ENCODE data around the gene WDR91.

Gene WDR91

DNA sequence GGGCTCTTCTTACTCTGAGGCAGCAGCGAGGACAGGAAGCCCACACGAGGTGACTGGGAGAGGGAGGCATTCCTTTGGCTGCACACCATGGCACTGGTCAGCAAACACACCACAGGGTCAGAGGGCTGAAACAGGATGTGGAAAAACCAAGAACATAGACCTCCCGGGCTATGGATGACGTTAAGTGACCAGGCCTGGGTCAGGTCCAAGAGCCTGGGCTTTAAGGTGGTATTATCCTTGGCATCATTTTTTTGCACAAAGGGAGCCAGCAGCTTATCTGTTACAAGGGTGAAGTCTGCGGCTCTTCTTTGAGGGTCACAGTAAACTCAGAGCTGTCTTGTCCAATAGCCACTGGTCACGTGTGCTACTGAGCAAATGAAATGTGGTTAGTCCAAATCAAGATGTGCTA lies 7.0 kb downstream of the WDR91 start:
- intact Hi-C loops (cut with DNase I), result no loop called here
- DNase-seq, result no peak

DNA sequence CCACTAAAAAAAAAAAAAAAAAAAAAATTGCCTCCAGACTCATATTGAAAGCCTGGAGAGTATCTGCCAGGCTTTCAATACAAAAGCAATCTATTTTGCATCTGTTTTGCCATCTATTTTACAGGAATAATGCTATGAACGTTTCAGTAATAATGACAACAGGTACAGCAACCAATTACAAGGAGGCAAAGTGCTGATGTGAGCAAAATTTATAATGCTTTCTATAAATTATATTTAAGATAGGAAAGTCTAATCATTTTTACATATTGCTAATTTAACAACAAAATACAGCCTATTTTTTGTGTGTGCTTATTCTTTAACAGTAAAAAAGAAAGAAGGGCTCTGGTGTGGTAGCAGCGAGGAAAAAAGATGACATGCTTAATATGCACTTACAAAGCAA lies 10.0 kb downstream of the WDR91 start:
- intact Hi-C loops (cut with DNase I), result no loop called here
- DNase-seq, result no peak

DNA sequence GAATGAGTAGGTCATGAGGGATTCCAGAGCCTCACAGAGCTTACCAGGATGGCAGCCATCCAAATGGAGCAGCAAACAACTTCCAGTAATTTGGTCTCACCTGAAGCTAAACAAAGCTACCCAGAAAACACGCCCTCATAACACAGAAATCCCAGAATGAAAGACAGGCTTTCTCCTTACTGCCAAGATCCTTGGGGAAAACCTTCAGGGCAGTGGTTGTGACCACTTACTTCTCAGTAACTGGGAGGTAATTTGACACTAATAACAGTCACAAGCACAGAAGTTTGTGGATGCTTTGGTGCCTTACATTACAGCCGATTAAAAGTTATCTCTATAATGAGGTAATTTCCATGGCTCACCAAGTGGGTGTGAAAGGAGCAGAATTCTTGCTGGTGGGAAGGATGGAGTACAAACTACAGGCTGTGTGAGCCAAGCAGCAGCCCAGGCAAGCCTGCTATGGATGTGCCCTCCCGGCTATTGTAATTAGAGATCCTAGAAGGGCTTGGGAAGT lies 10.4 kb downstream of the WDR91 start:
- intact Hi-C loops (cut with DNase I), result no loop called here
- no peak for DNase-seq

DNA sequence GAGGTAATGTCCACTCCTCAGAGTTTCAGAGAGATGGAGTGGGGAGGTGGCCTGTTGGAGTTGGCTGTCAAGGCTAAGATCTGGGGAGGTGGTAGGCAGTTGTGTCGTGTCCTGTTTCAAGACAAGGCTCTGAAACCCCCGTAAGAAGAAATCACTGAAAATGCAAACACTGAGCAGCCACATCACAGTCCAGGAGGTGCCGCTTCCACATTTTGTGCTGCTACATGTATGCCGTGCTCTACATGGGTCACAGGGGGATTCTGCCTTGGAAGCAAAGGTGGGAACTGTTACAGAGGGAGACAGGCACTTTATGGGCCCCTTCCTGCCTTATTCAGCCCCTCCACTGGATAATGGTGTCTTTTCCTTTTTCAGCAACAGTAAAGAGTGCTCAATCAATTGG lies 11.9 kb downstream of the WDR91 start:
- DNase-seq, result no peak
- intact Hi-C loops (cut with DNase I), result no loop called here

DNA sequence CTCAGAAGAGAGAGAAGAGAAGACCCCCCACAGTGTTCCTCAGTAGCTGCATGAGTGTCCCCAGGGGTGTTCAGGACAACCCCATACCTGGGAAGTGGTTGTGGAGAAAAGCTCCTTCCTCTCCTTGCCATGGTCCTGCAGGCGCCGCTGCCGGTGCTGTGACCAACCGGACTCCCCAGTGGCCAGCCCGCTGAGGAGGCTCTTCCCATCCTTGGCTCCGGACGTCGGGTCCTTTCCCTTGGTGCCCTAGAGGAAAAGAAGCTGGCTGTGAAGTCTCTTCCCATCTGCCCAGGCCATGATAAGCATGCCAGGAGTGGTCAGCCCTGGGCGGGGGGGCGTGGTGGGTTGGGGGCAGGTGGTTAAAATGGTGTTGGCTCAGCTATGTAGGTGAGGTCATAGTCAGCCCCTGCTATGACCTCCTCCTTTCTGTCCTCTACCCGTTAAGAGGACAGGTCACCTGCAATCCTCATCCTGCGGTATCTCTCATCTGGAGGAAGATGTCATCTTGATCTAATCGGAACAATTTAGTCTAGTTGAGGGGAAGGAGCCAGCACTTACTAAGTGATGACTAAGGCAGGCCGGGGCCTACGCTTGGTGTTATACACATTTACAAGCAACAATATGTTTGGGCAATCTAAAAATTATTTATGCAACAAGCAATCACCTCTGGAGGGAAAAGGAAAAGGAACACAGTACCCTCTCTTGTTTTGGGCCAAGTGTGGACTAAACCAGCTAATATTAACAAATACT lies 13.2 kb downstream of the WDR91 start:
- no peak for DNase-seq
- intact Hi-C loops (cut with DNase I), result no loop called here

DNA sequence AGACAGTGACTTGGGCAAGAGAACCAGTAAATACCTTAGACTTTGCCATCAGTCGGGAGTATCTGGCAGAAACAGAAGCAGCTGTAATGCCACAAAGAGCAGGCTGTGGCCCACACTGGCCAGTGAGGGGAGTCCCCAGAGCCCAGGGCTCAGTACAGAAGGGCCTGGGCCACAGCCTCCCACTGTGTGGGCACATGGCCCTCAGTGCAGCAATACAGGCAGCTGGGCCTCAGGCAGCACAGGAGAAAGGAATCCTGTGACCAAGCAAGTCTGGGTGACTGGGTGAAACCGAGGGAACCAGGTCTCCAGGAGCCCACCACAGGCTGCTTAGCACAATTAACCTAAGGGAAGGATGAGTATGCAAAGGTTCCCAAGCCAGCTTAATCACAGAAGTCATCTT lies 14.0 kb downstream of the WDR91 start:
- DNase-seq, result no peak
- intact Hi-C loops (cut with DNase I), result no loop called here

DNA sequence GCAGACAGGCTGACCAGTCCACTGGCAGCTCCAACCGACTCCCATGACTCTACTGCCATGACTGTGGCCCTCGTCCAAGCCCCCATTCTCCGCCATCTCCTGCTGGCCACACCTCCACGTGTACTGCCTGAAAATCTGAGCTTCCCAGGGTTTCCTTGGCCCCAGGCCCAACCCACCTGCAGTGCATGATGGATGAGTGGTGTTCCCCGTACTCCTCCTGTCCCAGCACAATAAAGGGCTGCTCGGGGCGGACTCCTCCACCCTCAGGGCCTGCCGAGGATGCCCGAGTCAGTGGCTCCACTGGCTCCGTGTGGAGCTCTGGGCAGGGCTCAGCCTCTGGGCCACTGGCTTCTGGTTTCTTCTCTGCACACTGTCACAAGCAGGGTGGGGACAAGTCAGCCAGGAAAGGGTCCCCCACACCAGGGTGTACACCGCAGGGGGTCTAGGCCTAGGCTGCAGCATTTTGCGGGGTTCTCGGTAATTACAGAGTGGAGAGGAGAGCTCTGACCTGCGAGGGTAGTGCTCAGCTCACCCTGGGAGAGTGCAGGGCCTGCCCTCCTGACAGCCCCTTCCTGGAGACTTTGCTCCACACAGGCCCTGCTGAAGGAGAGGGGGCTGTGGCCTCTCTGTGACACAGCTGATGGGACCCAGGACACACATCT lies 15.2 kb downstream of the WDR91 start:
- intact Hi-C loops (cut with DNase I), result no loop called here
- DNase-seq, result no peak

DNA sequence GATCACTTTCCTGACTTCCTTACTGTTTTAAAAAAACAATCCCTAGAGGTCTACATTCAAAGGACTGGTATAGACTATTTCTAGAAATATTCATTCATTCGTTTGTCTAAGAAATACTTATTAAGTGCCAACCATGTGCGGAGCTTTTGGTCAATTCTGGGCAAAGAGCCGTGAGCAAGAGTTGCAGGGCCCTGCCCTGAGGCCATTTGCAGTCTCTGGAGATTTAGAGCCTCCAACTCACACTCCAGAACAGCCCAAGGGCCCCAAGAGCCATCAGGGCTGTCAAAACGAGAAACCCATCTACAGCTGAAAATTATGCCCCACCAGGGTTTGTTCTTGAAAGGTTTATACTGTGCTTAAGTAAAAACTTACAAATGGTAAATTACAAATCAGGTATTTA lies 16.2 kb downstream of the WDR91 start:
- DNase-seq, result no peak
- intact Hi-C loops (cut with DNase I), result no loop called here

DNA sequence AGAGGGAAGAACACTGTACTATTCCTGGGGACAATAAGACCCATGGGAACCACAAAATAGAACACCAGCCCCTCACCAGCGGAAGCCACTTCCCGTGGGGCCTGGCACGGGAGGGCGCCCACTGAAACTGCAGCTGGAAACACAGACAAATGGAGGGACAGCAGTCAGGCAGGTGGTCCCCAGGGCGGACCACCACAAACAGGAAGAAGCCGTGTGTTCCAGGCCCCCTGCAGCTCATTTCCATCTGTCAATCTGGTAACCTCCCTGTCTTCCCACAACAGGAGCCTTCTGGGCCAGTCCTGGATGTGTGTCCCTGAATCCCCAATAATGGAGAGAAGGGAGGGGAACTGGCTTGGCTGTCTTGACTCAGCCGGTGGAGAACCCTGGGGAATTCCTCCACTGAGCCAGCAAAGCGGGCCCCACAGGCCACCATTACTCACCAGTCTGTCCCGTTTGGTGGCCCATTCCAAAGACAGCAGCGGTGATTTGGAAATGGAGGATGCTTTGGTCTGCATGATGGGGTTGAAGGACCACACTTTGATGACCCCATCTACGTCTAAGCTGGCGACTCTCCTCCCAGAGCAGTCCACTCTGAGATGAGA lies 16.7 kb downstream of the WDR91 start:
- peak in 1 of 10 donors; percentile 33 for DNase-seq
- intact Hi-C loops (cut with DNase I), result no loop called here

DNA sequence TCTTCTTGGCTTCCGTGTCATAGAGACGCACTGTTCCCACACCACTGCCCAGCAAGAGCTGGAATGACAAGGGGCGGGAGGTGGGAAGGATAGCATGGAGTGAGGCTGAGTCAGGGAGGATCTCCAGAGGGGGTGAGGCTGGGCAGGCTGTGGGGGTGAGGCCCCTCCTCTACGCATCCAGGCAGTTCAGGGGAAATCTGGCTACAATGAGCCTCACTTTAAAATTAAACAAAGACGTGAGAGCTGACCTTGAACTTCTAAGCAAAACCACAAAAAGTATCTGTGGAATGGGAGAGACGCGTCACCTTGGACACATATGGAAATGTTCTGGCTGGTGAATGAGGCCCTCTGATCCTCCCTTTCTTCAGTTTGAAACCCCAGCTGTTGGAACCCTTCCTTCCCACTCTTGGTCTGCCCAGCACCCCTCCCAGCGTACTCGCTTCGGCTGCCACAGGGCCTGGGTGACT lies 17.7 kb downstream of the WDR91 start:
- intact Hi-C loops (cut with DNase I), result no loop called here
- DNase-seq, result no peak

DNA sequence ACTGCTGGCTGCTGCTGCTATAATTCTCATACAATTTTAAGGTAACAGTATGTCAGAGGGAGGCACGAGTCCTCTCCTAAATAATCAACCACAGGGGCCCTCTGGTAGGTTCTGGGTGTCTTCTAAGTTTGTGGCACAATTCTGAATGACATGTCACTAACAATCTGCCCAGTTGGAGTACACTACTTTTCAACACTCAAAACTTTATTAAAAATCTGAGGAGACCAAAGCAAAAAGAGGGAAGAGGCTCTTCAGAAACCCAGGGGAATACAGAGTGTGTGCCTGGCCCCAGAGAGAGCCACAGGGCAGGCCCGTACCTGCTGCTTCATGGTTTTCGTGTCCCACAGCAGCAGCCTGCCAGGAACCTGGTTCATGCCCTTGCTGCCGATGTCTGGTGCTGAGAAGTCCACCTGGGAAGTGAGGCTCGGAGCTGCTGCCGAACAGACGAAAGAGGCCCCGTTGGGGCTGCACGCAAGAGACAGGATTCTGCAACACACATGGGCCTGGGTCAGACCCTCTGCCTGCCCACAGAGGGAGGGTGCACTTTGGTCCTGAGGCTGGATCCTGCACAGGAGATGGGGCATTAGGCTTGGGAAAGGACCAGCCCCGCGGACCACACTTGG lies 18.3 kb downstream of the WDR91 start:
- intact Hi-C loops (cut with DNase I), result no loop called here
- DNase-seq, result peak in 1 of 10 donors; percentile 35

DNA sequence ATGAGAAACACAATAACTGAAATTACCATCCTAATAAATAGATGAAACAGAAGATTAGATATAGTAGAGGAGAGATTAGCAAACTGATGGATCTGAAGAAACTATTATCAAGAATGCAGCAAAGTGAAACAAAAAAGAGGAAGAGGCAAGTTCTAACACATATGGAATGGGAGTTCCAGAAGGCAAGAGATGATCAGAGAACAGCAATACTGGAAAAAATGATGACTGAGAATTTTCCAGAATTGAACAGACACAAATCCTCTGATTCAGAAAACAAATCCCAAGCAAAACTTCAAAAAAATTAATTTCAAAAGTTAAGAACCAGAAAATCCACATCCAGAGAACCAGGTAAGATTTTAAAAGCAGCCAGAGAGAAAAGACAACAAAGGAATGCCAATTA lies 20.6 kb downstream of the WDR91 start:
- DNase-seq, result no peak
- intact Hi-C loops (cut with DNase I), result no loop called here

DNA sequence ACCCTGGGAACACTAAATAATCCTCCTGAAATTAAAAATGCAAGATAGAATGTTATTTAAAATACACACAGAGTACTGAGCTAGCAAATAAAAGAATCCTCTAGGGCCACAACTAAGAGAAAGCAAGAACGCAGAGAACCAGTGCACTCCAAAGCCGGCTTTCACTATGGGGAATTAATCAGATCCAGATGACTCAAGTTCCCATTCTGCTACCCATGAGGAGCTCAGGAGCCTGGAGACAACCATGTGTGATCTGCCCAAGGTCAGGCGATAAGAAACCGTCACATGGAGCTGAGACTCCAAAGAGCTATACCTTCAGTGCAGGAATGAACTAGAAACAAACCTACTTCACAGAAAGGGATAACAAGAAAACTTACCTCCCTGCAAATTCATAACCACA lies 21.4 kb downstream of the WDR91 start:
- peak in 1 of 10 donors; percentile 13 for DNase-seq
- intact Hi-C loops (cut with DNase I), result no loop called here

DNA sequence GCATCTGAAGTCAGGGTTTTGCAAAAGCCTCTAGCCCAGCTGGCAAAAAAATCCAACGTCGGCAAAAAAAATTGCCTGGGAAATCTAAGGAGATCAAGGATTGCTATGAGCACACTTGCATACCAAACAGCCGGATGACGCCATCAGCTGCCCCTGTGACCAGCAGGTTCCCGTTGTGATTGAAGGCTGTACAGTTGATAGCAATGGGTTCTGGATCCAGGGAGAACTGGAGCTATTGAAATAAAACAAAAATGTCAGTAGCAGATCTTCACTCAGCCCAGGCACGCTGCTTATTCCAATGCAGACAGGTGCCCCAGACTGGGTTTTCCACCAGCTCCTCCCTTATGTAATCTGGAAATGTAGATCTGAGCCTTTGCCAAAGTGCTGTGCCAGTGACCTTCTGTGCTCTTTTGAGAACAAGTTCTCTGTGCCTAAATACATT lies 22.1 kb downstream of the WDR91 start:
- intact Hi-C loops (cut with DNase I), result no loop called here
- peak in 1 of 10 donors; percentile 68 for DNase-seq

DNA sequence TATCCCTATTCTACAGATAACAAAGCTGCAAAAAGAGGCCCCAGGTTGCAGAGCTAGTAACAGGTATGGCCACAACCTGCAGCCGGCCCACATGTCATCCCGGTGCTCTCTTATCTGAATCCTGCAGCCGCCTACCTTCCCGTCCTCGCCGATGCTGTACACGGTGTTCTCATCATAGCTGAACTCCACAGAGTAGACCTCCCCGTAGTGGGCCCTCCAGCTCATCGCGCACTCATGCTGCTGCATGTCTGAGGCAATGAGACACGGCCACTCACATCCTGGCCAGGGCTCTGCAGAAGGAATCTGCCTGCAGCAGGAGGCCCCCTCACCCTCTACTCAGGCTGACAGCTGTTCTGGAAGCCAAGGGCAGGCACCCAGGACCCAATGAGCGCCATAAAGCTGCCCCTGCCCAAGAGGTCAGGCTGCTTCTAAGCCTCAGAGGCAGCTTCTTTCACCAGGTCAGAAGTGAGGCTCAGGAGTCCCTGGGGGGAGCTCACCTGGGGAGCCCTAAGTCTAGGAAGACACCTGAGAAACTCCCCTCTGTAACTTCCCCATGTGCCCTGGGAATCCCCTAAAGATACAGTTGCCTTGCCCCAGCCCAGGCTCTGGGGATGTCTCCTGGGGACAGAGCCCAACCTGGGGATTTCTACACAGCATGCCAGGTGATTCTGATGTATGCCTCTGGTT lies 22.9 kb downstream of the WDR91 start:
- DNase-seq, result peak in 1 of 10 donors; percentile 70
- intact Hi-C loops (cut with DNase I), result no loop called here

DNA sequence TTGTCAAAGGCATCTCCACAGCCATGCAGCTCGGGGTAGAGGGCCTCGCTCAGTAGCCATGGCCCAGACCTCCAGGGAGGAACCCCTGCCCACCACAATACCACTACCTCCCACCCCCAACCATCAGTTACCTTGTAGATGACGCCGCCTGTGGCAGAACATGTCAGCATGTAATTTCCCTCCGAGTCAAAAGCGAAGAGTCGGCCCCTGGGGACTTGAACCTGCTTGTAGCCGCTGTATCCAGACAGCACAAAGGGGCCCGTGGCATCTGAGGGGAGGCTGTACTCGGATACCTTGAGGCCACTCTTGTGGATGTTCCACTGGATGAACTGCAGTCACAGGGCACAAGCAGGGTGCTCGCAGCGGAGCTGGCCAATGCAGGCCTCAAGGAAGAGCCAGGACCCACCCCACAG lies 24.5 kb downstream of the WDR91 start:
- peak in 1 of 10 donors; percentile 62 for DNase-seq
- intact Hi-C loops (cut with DNase I), result no loop called here

DNA sequence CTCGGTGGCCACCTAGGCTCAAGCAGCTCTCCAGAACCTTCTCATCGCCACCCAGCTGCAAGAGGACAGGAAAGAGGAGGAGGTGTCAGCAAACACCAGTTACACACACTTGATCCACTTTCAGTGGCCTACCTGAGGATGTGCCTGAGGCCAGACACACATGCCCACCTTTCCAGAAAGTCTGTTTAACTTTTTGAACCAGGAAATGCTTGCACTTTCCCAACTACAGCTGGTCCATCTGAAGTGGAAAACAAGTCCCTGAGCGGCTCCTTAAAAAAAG lies 25.1 kb downstream of the WDR91 start:
- DNase-seq, result no peak
- intact Hi-C loops (cut with DNase I), result no loop called here

DNA sequence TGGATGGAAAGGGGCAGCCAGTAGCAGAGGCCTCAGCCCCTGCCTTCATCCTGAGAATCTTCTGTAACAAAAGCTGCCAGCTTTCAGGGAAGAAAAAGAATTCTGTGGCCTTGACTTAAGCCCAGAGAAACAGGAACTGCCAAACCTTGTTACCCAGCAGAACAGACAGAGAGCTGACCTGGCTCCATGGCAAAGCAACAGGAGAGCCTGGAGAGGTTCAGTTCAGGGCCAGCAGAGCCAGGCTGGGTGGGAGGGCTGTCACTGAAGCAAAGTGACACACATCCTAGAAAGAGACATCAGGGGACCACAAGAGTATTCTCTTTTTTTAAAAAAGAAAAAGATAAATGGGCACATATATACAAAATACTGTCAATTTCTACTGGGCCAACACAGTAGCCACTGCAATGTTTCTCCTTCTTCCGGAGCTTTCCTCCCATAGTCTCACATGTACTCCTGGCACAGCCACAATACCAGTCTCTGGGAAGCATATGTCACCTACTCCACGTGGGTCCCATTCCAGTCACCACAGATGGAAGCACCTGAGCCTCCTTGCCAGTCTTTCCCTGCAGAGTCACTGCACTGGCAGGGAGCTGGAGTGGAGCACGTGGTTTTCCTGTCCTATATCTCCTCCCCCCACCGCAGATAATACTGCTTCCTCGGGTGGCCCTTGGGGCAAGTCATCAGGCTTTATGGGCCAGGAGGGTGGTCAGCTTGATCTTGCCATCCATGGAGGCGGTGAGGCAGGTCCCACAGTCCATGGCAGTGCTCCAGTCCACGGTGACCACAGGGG lies 25.7 kb downstream of the WDR91 start:
- peak in 1 of 10 donors; percentile 66 for DNase-seq
- intact Hi-C loops (cut with DNase I), result no loop called here

DNA sequence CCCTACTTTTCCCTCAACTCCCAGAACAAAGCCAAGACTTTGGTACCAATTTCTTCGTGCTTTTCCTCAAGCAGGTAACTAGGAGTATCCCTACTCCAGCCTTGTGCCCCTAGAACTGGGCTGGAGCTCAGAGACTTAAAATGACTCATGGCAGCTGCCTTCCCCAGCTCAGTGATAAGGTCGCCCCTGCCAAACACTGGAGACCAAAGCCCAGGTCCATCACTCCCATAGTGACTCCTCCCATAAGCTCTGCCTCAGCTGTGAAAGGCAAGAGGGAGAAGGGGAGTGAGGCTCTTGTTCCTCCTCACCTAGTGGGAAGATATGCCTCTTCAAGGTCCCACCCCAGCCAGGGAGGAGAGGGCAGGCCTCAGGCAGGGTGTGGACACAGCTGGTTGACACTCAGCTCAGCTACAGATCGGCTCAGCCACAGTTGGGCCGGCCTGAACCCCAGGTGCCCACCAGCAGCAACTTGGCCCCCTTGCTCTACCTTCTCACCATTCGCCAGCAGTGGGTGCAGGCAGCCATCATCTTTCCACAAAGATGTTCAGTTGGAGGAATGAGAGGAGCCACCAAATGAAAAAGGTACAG lies 27.0 kb downstream of the WDR91 start:
- intact Hi-C loops (cut with DNase I), result no loop called here
- peak in 1 of 10 donors; percentile 70 for DNase-seq
